ENCODE data around the gene CCDC91.

DNA sequence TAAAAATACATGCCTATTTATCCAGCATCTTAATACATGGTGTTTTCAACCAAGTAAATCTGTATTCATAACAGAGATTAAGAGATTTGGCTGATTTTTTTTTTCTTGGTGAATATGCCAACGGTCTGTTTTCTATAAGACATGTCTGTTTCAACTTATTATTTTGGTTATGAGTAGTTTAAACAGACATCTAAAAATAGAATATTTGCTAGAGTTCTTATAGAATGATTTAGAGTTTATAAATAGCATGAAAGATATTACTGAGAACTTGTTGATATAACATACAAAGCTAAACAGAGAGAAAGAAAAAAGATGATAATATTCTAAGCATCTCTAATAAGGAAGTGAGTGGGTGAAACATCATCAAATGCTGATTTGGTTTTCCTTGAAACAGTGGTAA is 199.9 kb downstream of the CCDC91 start:
- TF ChIP-seq, protein P1, sequence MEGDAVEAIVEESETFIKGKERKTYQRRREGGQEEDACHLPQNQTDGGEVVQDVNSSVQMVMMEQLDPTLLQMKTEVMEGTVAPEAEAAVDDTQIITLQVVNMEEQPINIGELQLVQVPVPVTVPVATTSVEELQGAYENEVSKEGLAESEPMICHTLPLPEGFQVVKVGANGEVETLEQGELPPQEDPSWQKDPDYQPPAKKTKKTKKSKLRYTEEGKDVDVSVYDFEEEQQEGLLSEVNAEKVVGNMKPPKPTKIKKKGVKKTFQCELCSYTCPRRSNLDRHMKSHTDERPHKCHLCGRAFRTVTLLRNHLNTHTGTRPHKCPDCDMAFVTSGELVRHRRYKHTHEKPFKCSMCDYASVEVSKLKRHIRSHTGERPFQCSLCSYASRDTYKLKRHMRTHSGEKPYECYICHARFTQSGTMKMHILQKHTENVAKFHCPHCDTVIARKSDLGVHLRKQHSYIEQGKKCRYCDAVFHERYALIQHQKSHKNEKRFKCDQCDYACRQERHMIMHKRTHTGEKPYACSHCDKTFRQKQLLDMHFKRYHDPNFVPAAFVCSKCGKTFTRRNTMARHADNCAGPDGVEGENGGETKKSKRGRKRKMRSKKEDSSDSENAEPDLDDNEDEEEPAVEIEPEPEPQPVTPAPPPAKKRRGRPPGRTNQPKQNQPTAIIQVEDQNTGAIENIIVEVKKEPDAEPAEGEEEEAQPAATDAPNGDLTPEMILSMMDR (conservative IDR thresholded peaks at IDR 0.05 in 1 of 2, IDR thresholded peaks at IDR 0.05 in 1 of 2; ENCODE audit: low read depth in 1 of 2, low read length in 2 of 2) = no peak
- no peak for TF ChIP-seq EZH2 (IDR thresholded peaks at IDR 0.05; ENCODE audit: low read length, missing control alignments)

Measured in fibroblast of lung (primary cell).